Measurements from ENCODE around the gene METRN. TPM values are rescaled to one million over a fixed set of nuclear protein-coding genes. Genes with fewer than 3 reads are reported as not detected.
"Not testable (repeated sequence)": the region's sequence is repeated elsewhere in the genome, so short reads cannot be mapped to it uniquely, and the experiment has no call there.

The METRN gene
- total RNA-seq, 1 experiment from 2014 or later: 142 TPM

DNA sequence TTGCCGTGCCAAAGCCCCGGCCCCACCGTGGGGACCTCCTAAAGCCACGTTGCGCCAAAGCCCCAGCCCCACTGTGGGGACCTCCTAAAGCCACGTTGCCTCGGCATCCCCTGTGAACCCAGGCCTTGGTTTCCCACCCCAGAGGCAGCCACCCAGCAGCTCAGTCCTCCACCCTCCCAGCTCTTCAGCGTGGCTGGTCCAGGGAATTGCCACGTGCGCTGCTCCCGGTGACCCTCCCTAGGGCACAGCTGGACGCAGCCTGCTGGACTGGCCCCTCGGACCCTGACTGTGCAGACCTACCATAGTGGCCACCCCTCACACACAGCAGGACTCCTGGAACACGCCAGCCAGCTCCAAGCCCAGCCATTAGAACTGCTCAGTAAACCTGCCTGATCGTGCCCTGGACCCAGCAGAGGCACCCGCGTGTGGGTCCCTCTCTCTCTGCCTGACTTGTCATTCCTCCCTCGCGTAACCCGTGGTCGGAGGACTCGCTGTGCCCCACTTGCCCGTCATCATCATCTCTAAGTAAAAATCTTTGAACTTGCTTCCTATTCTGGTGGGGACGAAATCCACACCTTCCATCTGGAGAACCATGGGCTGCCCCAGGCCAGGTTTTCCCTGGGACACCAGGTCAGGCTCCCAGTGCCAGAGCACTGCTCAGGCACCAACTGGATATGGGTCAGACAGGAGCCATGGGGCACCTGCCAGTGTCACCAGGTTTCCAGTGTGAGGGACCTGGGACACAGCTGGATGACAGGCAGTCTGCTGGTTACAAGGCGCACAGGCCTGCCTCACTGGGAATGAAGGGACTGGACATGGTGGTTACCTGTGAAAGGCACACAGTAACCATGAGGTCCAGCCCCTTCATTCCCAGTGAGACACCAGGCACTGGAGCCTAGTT lies 20.3 kb downstream of the METRN start:
- DNase-seq (ENCODE audit: low read depth): no peak

DNA sequence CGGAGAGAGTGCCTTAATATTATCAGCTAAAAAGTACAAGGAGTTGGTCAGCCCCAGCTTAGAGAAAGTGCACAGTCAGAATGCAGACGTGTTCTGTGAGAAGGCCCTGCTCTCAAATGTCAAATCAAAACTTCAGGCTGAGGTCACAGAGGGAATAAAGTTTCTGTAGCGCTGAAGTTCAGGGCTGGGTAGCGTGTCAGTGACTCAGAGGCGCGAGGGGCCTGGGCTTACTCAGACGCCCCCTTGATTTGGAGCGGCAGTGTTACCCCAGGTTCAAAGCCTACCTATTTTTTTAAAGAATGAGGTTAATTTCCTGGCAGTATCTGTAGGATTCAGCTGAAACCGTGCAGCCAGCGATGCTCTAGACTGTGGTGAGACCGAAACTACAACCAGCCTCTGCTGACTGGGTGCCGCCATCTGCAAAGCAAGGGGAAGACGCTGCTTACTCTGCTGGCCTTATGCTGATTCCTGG lies 21.1 kb downstream of the METRN start:
- DNase-seq (ENCODE audit: low read depth): no peak

DNA sequence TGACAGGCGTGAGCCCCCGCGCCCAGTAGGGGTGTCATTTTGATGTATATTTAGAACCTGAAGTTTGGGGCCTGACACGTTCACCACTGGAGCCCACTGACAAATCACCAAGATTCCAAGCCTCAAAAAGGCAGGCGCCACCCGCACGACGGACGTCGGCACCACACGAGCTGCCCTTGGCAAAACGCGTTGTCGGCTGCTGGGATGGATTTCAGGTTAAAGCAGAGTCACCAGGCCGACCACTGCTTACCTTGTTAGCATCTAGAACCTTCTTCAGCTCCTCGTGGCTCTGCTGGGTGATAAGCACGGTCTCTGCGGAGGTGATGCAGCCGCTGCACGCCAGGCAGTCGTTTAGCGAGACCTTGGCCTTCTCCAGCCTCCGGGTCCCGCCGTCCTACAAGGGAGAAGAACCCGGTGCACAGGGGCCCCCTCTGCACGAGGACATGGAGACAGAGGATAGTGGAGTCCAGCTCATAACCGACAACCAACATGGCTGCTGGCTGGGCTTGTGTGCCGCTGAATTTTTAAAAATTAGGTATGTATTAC lies 22.1 kb downstream of the METRN start:
- DNase-seq (ENCODE audit: low read depth): no peak

DNA sequence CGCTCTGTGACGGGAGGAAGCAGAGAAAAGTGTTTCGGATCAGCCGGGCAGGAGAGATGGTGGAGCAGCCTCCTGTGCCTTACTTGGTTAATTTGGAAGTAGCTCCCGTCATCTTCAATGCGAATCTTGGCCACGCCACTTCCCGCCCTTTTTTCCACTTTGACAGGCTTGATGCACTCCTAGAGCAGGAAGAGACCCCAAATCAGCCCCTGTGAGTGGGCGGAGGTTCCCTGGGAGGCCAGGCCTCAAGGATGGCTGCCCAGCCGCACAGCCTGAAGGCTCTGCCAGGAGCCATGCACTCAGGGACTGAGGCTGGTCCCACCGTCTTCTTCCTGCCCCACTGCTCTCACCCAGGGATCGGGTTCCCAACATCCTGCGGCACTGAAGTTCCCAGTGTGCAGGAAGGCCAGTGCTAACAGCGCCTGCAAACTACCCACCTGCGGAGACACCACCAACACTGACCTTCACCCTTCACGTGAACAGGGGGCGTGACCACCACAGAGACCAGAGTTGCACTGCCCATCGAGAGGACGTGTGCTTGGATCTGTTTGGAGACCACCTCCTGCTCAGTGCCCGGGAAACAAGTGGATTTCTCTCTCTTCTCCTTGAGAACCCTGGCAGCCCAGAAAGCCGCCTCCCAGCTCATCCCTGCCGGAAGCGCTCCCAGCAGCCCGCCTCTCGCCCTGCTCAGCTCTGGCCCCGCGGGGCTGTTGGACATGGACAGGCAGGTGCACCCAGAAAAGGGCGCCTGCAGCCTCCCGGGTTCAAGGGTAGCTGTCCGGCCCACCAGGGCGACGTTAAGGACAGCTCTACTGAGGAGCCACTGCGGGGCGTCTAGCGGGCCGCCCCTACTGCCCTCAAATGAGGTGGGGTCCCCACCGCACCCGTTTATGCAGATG lies 24.9 kb downstream of the METRN start:
- DNase-seq (ENCODE audit: low read depth): no peak

DNA sequence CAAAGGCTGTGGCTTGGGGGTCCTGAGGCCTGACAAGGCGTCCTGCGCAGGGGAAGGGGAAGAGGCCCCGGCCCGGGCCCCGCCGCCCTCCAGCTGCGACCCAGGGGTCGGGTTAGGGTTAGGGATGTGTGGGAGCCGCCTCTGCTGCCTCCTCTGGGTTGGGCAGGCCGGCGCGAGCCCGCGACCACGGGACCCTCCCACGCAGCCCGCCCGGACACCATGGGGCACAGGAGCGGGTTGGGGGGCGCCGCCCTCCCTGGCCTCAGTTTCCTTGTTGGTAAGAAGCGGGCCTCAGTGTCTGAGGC lies 25.5 kb downstream of the METRN start:
- DNase-seq (ENCODE audit: low read depth): no peak

DNA sequence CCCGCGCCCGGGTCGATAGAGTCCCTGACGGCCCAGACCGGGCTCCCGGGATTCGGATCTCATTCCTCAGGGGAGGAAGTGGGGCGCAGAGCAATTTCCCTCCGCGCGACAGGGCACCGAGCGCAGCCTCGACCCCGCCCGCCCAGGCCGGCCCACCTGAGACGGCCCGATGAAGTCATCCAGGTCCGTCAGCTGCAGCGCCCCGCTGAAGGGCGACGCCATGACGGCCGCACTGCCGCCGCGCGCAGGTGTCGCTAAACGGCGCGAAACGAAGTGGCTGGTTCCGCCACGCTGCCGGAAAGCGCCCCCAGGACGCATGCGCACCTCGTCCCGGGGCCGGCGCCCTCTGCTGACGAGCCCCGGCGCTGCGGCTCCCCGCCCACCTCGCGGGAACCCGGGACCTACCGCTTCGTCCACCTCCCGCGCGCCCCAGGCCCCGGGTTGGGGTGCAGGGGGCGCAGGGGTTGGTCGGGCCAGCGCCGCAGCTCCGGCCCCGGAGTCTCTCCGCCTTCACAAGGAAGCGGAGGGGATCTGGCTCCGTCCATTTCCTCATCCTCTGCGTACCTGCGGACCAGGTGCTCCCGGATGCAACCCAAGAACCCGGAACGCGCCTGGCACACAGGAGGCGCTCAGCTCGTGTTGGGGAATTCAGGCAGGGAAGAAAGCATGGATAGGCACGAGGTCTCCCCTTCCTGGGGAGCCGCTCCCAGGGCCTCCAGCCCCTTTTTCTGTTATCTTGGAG lies 26.0 kb downstream of the METRN start, which contains the start of gene CIAO3:
TSS of gene CIAO3 (minus strand) at position 234 of the 742 bp plus-strand sequence. CDS start at position 222, 12 bp downstream.
- DNase-seq (ENCODE audit: low read depth): peak; percentile 82

DNA sequence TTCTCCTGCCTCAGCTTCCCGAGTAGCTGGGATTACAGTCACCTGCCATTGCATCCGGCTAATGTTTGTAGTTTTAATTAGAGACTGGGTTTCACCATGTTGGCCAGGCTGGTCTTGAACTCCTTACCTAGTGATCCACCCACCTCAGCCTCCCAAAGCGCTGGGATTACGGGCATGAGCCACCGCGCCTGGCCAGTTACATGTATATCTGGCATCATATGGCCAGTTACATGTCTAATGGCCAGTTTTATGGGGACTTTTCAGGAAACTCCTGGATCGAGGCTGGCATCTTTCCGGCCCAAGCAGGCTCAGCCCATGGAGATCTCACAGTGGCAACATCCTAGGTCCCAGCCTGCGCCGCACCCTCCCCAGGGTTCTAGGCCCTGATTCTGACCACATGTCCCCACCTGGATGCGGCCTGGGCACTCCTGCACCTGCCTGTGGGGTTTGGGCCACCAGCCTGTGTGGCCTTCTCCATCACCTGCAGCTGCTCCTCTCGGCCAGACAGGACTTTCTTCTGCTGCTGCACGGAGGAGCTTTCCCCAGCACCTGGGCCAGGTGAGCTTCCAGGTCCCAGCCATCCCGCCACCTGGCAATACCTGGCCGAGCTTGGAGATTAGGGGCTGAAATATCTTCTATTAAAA lies 27.2 kb downstream of the METRN start:
- DNase-seq (ENCODE audit: low read depth): no peak

DNA sequence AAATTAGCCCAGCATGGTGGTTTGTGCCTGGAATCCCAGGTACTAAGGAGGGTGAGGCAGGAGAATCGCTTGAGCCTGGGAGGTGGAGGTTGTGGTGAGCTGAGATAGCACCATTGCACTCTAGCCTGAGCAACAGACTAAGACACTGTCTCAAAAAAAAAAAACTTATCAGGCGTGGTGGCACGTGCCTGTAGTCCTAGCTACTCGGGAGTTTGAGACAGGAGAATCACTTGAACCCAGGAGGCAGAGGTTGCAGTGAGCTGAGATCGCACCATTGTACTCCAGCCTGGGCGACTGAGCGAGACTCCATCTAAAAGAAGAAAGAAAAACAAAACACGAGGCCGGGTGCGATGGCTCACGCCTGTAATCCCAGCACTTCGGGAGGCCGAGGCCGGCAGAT lies 28.0 kb downstream of the METRN start:
- DNase-seq (ENCODE audit: low read depth): not testable (repeated sequence)

DNA sequence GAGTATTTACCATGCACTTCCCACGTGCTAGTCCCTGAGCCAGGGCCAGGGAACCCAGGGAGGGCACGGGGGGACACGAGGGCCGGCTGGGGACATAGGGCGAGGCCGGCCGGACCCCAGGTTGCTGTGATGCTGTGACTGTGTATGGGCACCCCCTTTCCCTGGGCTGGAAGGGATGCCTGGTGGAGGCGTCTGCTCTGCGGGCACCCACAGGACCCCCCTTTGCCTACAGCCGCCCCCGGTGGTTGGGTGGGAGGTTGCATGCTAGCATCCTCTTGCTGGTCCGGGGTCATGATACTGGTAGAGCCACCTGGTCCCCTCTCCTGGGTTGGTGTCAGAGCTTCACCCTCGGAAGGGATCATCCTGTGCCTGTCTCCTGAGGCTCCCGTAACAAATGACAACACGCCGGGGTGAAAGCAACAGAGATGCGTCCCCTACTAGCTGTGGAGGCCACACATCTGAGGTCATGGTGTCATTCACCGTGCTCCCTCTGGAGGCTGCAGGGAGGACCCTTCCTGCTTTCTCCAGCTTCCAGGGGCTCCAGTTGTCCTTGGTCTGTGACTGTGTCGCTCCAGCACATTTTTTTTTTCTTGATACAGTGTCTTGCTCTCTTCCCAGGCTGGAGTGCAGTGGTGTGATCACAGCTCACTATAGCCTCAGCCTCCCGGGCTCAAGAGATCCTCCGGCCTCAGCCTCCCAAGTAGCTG lies 29.0 kb downstream of the METRN start:
- no peak for DNase-seq (ENCODE audit: low read depth)

DNA sequence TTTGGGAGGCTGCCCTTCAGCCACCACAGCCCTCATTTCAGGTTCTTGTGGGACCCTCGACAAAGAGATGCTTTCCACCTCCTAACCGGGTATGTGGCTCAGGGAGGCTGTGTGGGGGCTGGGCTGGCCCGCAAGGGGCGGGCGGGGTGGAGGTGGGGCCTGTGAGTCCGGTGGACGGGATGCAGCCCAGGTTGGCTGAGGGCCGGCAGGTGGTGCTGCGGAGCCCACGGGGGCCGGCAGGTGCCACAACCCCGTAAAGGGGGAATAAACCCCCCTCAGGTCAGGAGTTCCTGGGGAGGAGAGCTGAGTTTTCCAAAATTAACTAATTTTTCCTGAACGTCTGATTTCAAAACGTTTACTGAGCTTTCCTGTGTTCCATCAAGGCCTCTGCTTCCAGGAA lies 30.8 kb downstream of the METRN start:
- no peak for DNase-seq (ENCODE audit: low read depth)

DNA sequence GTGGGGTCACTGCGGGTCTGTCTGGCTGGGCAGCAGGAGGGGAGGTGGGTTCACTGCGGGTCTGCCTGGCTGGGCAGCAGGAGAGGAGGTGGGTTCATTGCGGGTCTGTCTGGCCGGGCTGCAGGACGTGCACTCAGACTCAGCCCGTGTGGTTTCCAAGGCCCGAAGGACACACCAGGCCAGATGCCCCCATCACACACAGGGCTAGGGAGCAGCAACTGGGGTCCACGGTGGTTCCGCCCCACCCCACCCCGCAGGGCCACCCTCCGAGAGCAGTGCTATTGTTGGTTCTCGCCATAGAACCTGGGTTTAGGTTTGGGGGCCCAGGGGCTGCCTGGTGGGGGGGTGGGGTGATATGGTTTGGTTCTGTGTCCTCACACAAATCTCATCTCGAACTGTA lies 31.7 kb downstream of the METRN start:
- no peak for DNase-seq (ENCODE audit: low read depth)

DNA sequence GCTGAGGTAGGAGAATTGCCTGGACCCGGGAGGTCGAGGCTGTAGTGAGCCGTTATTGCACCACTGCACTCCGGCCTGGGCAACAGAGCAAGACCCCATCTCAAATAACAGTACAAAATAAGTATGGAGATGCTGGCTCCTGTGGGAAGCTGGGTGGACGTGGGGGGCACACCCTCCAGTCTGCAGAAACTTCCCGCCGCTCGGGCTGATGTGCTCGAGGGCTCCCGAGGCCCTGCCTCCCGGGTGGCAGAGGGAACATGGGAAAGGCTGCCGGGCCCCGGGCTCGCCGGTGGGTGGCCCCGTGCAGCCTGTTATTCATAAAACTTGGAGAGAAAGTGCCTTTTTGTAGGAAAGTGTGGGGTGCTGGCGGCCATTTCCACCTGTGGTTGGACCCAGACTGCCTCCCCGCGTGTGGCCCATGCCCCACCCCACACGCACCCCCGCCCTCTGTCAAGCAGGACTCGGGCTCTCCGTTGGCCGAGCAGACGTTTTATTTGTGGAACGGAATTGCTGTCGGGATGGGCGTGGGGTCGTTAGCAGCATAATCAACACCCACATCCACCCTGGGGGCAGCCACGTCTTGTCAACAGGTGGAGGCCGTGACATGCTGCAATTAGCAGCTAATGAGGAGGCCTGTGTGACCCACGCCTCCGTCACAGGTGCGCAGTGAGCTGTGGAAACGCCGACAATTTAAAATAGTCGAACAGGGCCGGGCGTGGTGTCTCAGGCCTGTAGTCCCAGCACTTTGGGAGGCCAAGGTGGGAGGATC lies 33.2 kb downstream of the METRN start:
- no peak for DNase-seq (ENCODE audit: low read depth)

DNA sequence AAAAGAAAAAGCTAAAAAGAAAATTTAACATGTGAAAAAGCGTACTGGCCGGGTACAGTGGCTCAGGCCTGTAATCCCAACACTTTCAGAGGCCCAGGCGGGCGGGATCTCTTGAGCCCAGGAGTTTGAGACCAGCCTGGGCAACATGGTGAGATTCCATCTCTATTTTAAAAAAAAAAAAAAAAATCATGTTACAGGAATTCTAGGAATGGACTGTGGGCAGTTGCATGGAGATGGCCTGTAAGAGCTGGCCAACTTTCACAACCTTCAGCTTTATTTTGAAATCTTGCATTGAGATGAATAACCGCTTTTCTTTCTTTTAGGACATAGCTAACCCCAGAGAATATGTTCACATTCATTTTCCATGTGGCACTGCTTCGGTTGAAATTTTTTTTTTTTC lies 34.1 kb downstream of the METRN start:
- DNase-seq (ENCODE audit: low read depth): peak; percentile 42

DNA sequence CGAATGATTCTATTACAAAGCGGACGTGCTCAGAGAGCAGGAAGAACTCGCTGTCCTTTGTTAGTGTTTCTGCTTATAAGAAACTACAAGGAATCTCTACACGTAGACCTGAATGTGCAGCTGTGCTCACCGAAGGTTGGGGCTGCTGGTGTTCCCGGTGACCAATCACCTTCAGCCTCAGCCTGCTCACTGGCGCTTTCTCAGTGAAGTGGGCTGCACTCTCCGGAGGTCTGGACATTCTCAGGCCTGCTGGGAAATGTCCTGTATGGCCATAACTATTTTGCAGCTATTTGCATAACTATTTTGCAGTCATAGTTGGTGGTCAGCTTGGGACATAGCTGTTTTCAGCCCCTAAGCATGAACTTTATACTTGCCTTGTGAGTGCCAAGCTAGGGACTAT lies 35.6 kb downstream of the METRN start:
- no peak for DNase-seq (ENCODE audit: low read depth)

DNA sequence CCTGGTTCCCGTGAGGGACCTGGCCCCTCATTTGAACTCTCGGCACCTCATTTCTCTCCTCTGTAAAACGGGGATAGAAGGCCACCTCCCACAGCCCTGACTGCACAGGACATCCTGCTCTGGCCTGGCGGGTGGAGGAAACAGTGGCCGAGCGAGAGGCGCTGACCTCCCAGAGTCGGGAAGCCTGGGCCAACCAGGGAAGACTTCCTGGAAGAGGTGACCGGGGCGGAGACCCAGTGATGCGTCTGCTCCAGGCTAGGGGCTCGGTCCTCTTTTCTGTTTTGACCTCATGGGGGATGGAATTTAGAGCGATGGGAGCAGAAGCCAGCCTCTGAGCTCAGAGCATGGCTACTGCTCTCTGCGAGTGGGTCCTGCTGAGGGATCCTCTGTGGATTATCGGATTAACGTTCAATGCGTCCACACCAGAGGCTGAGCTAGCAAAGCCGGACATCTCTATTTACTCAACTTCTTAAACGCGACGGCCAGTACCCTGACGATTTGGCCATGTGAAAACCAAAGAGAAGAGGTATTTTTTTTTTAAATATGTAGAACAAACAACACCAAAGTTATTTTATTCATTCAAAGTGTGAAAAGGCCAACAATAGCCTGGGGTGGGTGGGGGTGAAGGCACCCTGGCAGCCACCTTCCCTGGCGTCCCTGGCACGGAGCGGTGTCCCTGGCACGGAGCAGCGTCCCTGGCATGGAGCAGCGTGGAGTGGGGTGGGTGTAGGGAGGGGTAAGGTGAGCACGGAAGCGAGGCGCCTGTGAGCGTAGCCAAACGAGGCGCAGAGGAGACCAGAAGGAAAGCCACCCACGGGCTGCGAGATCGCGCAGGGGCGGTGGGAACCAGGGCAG lies 36.5 kb downstream of the METRN start:
- no peak for DNase-seq (ENCODE audit: low read depth)

DNA sequence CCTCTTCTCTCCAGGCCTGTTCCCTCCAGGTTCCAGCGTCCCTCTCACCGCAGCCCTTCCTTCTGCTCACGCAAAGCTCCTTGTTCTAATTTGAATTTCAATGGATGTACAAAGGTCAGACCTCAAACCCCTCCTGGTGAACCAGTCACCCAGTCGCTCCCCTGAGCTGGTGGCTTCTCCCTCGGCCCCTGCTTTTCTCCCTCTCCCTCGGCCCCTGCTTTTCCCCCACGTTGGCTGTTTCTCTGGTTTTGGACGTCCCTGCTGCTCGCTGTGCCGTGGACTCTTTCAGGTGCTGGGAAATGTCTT lies 37.0 kb downstream of the METRN start:
- no peak for DNase-seq (ENCODE audit: low read depth)

DNA sequence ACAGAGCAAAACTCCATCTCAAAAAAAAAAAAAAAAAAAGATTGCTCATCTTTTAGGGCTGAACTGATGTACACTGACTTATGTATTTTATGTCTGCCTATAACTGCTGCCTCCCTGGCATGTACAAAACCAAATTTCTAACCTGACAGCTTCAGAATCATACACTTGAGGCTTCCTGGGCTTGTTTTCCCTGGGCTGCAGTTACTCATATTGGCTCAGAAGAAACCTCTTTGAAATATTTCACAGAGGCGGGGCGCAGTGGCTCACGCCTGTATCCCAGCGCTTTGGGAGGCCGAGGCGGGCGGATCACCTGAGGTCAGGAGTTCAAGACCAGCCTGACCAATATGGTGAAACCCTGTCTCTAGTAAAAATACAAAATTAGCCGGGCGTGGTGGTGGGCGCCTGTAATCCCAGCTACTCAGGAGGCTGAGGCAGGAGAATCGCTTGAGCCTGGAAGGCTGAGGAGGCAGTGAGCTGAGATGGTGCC lies 39.2 kb downstream of the METRN start:
- DNase-seq (ENCODE audit: low read depth): not testable (repeated sequence)

DNA sequence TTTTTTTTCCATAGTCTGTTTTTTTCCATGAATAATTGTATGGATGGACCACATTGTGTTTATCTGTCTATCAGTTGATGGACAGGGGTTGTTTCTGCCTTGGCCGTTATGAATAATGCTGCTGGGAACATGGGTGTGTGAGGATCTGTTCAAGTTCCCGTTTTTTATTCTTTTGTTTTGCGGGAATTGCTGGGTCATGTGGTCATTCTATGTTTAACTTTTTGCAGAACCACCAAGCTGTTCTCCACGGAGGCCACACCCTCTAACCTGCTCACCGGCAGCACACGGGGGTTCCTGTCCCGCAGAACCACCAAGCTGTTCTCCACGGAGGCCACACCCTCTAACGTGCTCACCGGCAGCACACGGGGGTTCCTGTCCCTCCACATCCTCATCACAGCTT lies 39.7 kb downstream of the METRN start:
- DNase-seq (ENCODE audit: low read depth): no peak

DNA sequence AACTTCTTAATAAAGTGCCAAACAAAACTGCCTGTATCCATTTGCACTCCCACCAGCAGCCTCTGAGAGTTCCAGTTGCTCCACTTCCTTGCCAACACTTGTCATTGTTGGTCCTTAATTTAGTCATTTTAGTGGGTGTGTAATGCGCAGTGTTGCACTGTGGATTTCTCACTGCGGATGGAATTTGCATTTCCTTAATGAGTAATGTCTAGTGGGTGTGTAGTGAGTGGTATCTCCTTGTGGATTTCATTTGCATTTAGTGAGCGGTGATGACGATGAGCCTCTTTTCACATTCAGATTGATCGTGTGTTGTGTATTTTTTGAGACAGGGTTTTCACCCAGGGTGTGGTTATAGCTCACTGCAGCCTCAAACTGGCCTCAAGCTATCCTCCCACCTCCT lies 41.5 kb downstream of the METRN start:
- DNase-seq (ENCODE audit: low read depth): no peak
